BJ (cell line): ENCODE data around the gene HOMER1. TPM values are rescaled to one million over a fixed set of nuclear protein-coding genes. Genes with fewer than 3 reads are reported as not detected.

Source experiments
- CTCF ChIA-PET: fragments of 350-600 bp; formaldehyde crosslinking; extraction: SDS; loops from one replicate; lab custom pipeline; 2021; ENCODE audit warnings: antibody characterized with exemption, inconsistent platforms; lab: Yijun Ruan, JAX
- POLR2A ChIA-PET: fragments of 300-600 bp; sonication (Branson Sonifier 250); formaldehyde crosslinking; extraction: SDS; loops from one replicate; lab custom pipeline; 2021; ENCODE audit warnings: antibody characterized with exemption; lab: Charles Lee
- DNase-seq: peaks from one replicate; pipeline ENCODE4 v3.0.0-alpha.2; 2011; ENCODE audit warnings: low read depth
- H3K27me3 ChIP-seq: 2 replicates; pipeline ENCODE4 v1.6.0; 2011; ENCODE audit warnings: low read length; ENCODE audit not compliant: control insufficient read depth, insufficient read depth
- H3K36me3 ChIP-seq: 2 replicates; pipeline ENCODE4 v1.5.1; 2011; ENCODE audit warnings: low read length; ENCODE audit not compliant: control insufficient read depth, insufficient read depth
- H3K4me3 ChIP-seq: 2 replicates; pipeline ENCODE4 v1.5.1; 2011; ENCODE audit warnings: low read depth, mild to moderate bottlenecking, control low read depth, low read length
- CTCF ChIP-seq: IDR thresholded peaks from 2 replicates; pipeline ENCODE4 v1.5.1; 2011; ENCODE audit warnings: low read depth, mild to moderate bottlenecking, control low read depth, inconsistent platforms, low read length, moderate library complexity; ENCODE audit not compliant: insufficient read depth
- polyA plus RNA-seq: library from polyadenylated mRNA; depleted of rRNA; stranded (reverse); fragments of >200 nt; gene quantifications from 2 replicates; pipeline ENCODE4 v1.2.3, GENCODE V29; 2011

HOMER1 gene
- polyA plus RNA-seq, 1 experiment: 1.2 TPM

- no peak for DNase-seq
- TF ChIP-seq CTCF: no peak
- Histone ChIP-seq H3K27me3 (no peaks in the 10 kb centered on the region), H3K36me3 (no peaks in the 10 kb centered on the region), H3K4me3 (no peak overlapping the region)
- POLR2A ChIA-PET: no interaction called here
- CTCF ChIA-PET: interaction anchor here (1.9 kb wide), 1 partner anchor 9 kb away, joined by 5 read pairs; no protein-coding TSS in a partner anchor
Observed at GRCh38 chr5:79491690-79492317, 22.1 kb downstream of the HOMER1 start.

GRCh38 chr5:79490323-79490936 is 23.5 kb downstream of the HOMER1 start:
- no peak for TF ChIP-seq CTCF
- Histone ChIP-seq H3K36me3 (no peaks in the 10 kb centered on the region), H3K4me3 (no peak overlapping the region), H3K27me3 (no peaks in the 10 kb centered on the region)
- ChIA-PET POLR2A (interaction anchor here (0.6 kb wide), 1 partner anchor 302 kb away, joined by 3 read pairs; no protein-coding TSS in a partner anchor), CTCF (interaction anchor here (1.9 kb wide), 1 partner anchor 11 kb away, joined by 5 read pairs; no protein-coding TSS in a partner anchor)
- DNase-seq: no peak

- DNase-seq: no peak
- no peaks in the 10 kb centered on the region for H3K27me3 ChIP-seq
- ChIA-PET CTCF (no interaction called here), POLR2A (no interaction called here)
- TF ChIP-seq CTCF: no peak
- H3K4me3 ChIP-seq: no peak overlapping the region
- H3K36me3 ChIP-seq: no peaks in the 10 kb centered on the region
Observed at GRCh38 chr5:79489773-79490172, 24.2 kb downstream of the HOMER1 start.

GRCh38 chr5:79488775-79489174 is 25.2 kb downstream of the HOMER1 start:
- Histone ChIP-seq H3K27me3 (no peaks in the 10 kb centered on the region), H3K36me3 (no peaks in the 10 kb centered on the region), H3K4me3 (no peak overlapping the region)
- POLR2A ChIA-PET: no interaction called here
- TF ChIP-seq CTCF: no peak
- CTCF ChIA-PET: interaction anchor here (0.6 to 1.0 kb wide), 2 partner anchors 12 to 16 kb away, joined by 3 read pairs; no protein-coding TSS in a partner anchor
- DNase-seq: peak; percentile 52

GRCh38 chr5:79488058-79488457 is 25.9 kb downstream of the HOMER1 start:
- no peaks in the 10 kb centered on the region for H3K36me3 ChIP-seq
- ChIA-PET CTCF (interaction anchor here (0.6 to 1.0 kb wide), 3 partner anchors 13 to 28 kb away, joined by 3 read pairs; no protein-coding TSS in a partner anchor), POLR2A (no interaction called here)
- TF ChIP-seq CTCF: no peak
- H3K4me3 ChIP-seq: no peak overlapping the region
- H3K27me3 ChIP-seq: no peaks in the 10 kb centered on the region
- no peak for DNase-seq
